Measurements from ENCODE around the gene ASIC3.
A peak's percentile ranks its signal among the peaks of the same experiment; 100 is the strongest.
"Not testable (repeated sequence)": the region's sequence is repeated elsewhere in the genome, so short reads cannot be mapped to it uniquely, and the experiment has no call there.

The ASIC3 gene

DNA sequence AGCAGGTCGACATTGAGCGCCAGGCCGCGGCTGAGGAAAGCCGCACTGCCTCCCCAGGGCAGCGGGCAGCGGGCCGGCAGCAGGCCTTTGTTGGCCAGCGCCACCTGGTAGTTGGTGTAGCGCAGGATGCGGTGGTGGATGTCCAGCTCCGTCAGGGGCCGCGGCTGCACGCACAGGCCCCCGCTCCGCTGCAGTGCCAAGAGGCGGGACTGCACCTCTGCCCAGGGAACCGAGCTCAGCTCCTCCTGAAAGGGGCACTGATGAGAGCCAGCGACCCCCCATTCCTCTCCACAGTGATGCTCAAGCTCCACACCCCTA, 29.2 kb upstream of the ASIC3 start:
- peaks cover 45% of the 10 kb centered on the region for H3K4me1 Mint-ChIP-seq (ENCODE audit: low read depth)
- peak overlapping the region; percentile 69 for H3K4me3 Mint-ChIP-seq
- H3K36me3 Mint-ChIP-seq: no peaks in the 10 kb centered on the region
- peaks cover 2% of the 10 kb centered on the region for H3K27me3 Mint-ChIP-seq
- no peaks in the 10 kb centered on the region for H3K9me3 Mint-ChIP-seq (ENCODE audit: low read depth)
- H3K27ac Mint-ChIP-seq: peak overlapping the region; percentile 81

GRCh38 chr7:151020231-151020630, 28.1 kb upstream of the ASIC3 start:
- Mint-ChIP-seq H3K27ac (no peak overlapping the region), H3K36me3 (no peaks in the 10 kb centered on the region), H3K4me3 (peak overlapping the region; percentile 13), H3K4me1 (ENCODE audit: low read depth) (peaks cover 33% of the 10 kb centered on the region), H3K27me3 (peaks cover 2% of the 10 kb centered on the region), H3K9me3 (ENCODE audit: low read depth) (no peaks in the 10 kb centered on the region)

- no peak overlapping the region for H3K27ac Mint-ChIP-seq
- H3K4me3 Mint-ChIP-seq: no peak overlapping the region
- H3K9me3 Mint-ChIP-seq (ENCODE audit: low read depth): no peaks in the 10 kb centered on the region
- no peaks in the 10 kb centered on the region for H3K36me3 Mint-ChIP-seq
- peaks cover 18% of the 10 kb centered on the region for H3K4me1 Mint-ChIP-seq (ENCODE audit: low read depth)
- peaks cover 2% of the 10 kb centered on the region for H3K27me3 Mint-ChIP-seq
Measured at GRCh38 chr7:151023232-151023631, 25.1 kb upstream of the ASIC3 start.

DNA sequence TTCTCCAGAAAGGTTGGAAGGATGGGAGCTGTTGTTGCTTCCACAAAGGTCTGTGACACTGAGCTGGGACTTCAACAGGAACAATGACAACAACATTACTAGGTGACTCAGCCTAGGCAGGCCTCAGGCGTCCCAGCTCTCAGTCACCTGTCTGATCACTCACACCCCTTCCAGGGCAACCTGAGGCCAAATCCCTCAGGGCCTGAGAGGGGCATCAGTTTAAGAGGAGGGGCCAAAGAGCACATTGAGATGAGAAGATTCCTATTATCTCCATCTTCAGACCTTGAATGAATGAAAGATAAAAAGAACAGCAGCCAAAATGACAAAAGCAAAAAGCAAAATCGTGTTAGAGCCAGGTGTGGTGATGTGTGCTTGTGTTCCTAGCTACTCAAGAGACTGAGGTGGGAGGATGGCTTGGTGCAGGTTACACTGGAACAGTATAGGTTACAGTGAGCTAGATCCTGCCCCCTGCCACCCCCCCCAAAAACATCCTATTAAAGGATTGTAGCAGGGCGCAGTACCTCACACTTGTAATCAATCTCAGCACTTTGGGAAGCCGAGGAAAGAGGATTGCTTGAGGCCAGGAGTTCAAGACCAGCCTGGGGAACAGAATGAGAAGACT, 23.8 kb upstream of the ASIC3 start, which contains the start of gene ATG9B:
TSS of gene ATG9B (minus strand) at position 60 of the 622 bp plus-strand sequence. CDS start 71 bp downstream, outside the sequence.
- H3K4me3 Mint-ChIP-seq: no peak within 1 kb of the TSS
- no peaks in the 10 kb centered on the region for H3K36me3 Mint-ChIP-seq
- peaks cover 2% of the 10 kb centered on the region for H3K27me3 Mint-ChIP-seq
- peaks cover 20% of the 10 kb centered on the region for H3K4me1 Mint-ChIP-seq (ENCODE audit: low read depth)
- H3K27ac Mint-ChIP-seq: no peak within 1 kb of the TSS
- H3K9me3 Mint-ChIP-seq (ENCODE audit: low read depth): no peaks in the 10 kb centered on the region

DNA sequence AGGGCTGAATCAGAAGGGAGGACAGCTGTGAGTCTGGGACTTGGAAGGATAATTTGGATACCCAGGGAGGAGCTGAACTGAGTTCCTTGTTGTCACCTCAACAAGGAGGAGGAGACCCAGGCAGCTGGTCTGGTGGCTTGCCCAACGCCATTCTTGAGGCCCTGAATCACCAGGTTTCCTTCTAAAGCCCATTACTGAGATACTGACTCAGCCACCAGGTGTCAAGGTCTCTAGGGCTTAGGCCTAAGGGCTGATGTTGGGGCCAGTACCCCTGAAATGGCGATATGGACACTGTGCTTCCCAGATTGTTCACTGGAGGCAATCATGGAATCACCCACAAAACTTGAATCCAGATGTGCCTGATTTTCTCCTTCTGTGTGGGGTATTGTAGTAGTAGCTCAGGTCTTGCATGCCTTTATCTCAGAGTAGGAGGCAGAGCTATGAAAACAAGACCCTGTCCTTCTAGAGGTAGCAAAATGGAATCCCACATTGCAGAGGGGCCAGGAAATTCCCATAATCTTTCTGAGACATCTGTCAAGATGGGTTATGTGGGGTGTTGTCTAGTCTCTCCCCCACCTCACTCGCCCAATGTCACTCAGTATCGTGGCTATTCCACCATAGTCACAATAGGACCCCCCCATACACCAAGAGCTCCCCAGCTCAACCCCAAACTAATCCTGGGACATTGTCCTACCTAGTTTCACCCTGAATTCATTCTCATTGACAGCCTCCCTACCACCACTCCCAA, 22.2 kb upstream of the ASIC3 start:
- no peaks in the 10 kb centered on the region for H3K9me3 Mint-ChIP-seq (ENCODE audit: low read depth)
- peaks cover 22% of the 10 kb centered on the region for H3K4me1 Mint-ChIP-seq (ENCODE audit: low read depth)
- no peak overlapping the region for H3K27ac Mint-ChIP-seq
- H3K27me3 Mint-ChIP-seq: peaks cover 2% of the 10 kb centered on the region
- H3K4me3 Mint-ChIP-seq: peak overlapping the region; percentile 4
- no peaks in the 10 kb centered on the region for H3K36me3 Mint-ChIP-seq

GRCh38 chr7:151026771-151027727, 21.3 kb upstream of the ASIC3 start:
- not testable (repeated sequence) for H3K36me3 Mint-ChIP-seq; H3K9me3 Mint-ChIP-seq (ENCODE audit: low read depth); H3K27me3 Mint-ChIP-seq
- H3K27ac Mint-ChIP-seq: peak overlapping the region; percentile 96
- peaks cover 23% of the 10 kb centered on the region for H3K4me1 Mint-ChIP-seq (ENCODE audit: low read depth)
- H3K4me3 Mint-ChIP-seq: peak overlapping the region; percentile 95

- not testable (repeated sequence) for H3K9me3 Mint-ChIP-seq (ENCODE audit: low read depth); H3K36me3 Mint-ChIP-seq; H3K27me3 Mint-ChIP-seq
- H3K4me3 Mint-ChIP-seq: peak overlapping the region; percentile 95
- H3K4me1 Mint-ChIP-seq (ENCODE audit: low read depth): peaks cover 23% of the 10 kb centered on the region
- peak overlapping the region; percentile 96 for H3K27ac Mint-ChIP-seq
Measured at GRCh38 chr7:151027728-151028130, 20.6 kb upstream of the ASIC3 start.

- Mint-ChIP-seq H3K36me3 (no peaks in the 10 kb centered on the region), H3K4me1 (ENCODE audit: low read depth) (peaks cover 23% of the 10 kb centered on the region), H3K9me3 (ENCODE audit: low read depth) (no peaks in the 10 kb centered on the region), H3K4me3 (peak within 1 kb of the TSS; percentile 95), H3K27me3 (no peaks in the 10 kb centered on the region), H3K27ac (peak within 1 kb of the TSS; percentile 96)
Measured at GRCh38 chr7:151028131-151028947, 20.0 kb upstream of the ASIC3 start, which contains the start of gene ABCB8. TSS of gene ABCB8 (plus strand) at chr7:151028450. CDS start at chr7:151028516, 66 bp downstream.

GRCh38 chr7:151028948-151029501, 19.3 kb upstream of the ASIC3 start:
- peaks cover 23% of the 10 kb centered on the region for H3K4me1 Mint-ChIP-seq (ENCODE audit: low read depth)
- H3K9me3 Mint-ChIP-seq (ENCODE audit: low read depth): no peaks in the 10 kb centered on the region
- H3K36me3 Mint-ChIP-seq: no peaks in the 10 kb centered on the region
- H3K27me3 Mint-ChIP-seq: no peaks in the 10 kb centered on the region
- peak overlapping the region; percentile 95 for H3K4me3 Mint-ChIP-seq
- peak overlapping the region; percentile 96 for H3K27ac Mint-ChIP-seq

DNA sequence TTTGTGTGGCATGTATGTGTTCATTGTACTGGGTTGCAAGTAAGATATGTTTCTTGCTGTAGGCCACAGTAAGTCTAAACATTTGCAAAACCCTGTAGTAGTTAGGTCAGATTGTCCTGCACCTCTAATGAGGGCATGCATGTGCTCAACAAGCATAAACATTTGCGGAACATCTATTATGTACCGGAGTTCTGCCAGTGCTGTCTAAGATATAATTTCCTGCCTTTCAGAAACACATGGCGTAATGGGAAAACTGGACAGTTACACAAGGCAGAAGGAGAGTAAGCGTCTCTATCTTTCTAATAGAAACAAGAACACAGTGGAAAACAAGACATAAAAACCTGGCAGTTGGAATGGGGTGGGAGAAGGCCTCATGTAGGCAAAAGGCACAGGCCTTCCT, 17.3 kb upstream of the ASIC3 start:
- no peaks in the 10 kb centered on the region for H3K9me3 Mint-ChIP-seq (ENCODE audit: low read depth)
- no peak overlapping the region for H3K27ac Mint-ChIP-seq
- no peak overlapping the region for H3K4me3 Mint-ChIP-seq
- H3K4me1 Mint-ChIP-seq (ENCODE audit: low read depth): peaks cover 23% of the 10 kb centered on the region
- no peaks in the 10 kb centered on the region for H3K27me3 Mint-ChIP-seq
- no peaks in the 10 kb centered on the region for H3K36me3 Mint-ChIP-seq

DNA sequence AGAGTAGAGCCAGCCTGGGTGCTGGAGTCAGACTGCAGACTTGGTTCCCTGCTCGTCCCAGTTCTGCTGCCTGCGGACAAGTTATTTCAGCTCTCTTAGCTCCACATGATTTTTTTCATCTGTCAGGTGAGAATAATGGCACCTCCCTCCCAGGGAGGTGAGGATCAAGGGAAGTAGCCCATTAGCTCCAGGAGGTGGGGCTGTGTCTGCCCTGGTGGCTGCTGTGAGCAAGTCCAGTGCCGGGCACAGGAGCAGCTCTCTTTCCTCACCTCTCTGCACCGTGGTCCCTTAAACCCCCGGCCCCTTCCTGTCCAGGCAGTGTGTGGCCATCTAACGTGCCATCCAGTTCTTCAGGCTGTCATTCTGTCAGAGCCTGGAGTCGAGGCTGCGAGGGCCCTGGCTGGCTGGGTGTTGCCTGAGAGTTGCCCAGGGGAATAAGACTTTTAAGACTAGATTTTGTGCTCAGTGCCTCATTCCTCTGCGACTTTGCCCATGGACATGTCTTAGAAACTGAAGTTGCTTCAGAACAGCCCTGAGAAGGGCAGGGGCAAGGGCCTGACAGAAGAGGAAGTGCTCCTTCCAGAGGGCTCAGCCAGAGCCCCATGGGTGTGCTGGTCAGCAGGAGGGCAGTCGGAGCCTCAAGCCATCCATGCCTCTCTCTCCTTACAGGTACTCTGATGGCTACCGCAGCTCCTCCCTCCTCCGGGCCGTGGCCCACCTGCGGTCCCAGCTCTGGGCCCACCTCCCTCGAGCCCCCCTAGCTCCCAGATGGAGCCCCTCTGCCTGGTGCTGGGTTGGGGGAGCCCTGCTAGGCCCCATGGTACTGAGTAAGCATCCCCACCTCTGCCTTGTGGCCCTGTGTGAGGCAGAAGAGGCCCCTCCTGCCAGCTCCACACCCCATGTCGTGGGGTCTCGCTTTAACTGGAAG, 15.1 kb upstream of the ASIC3 start:
- H3K4me1 Mint-ChIP-seq (ENCODE audit: low read depth): peaks cover 12% of the 10 kb centered on the region

GRCh38 chr7:151033864-151034249, 14.5 kb upstream of the ASIC3 start:
- no peak overlapping the region for H3K27ac Mint-ChIP-seq
- no peaks in the 10 kb centered on the region for H3K36me3 Mint-ChIP-seq
- H3K9me3 Mint-ChIP-seq (ENCODE audit: low read depth): no peaks in the 10 kb centered on the region
- no peaks in the 10 kb centered on the region for H3K27me3 Mint-ChIP-seq
- peaks cover 12% of the 10 kb centered on the region for H3K4me1 Mint-ChIP-seq (ENCODE audit: low read depth)
- no peak overlapping the region for H3K4me3 Mint-ChIP-seq

More for the DNA sequence above, 15.1 kb upstream of the ASIC3 start:
- Mint-ChIP-seq H3K36me3 (no peaks in the 10 kb centered on the region), H3K4me3 (no peak overlapping the region), H3K9me3 (ENCODE audit: low read depth) (no peaks in the 10 kb centered on the region), H3K27ac (no peak overlapping the region), H3K27me3 (no peaks in the 10 kb centered on the region)

- Mint-ChIP-seq H3K27ac (no peak overlapping the region), H3K27me3 (no peaks in the 10 kb centered on the region), H3K9me3 (ENCODE audit: low read depth) (no peaks in the 10 kb centered on the region), H3K4me3 (no peak overlapping the region), H3K36me3 (no peaks in the 10 kb centered on the region), H3K4me1 (ENCODE audit: low read depth) (peaks cover 14% of the 10 kb centered on the region)
Measured at GRCh38 chr7:151034312-151035025, 13.9 kb upstream of the ASIC3 start.

All from activated naive CD8-positive, alpha-beta T cell (primary cell).